GM23338 (cell line): ENCODE data around the gene PKD1L1.
"Not testable (repeated sequence)": the region's sequence is repeated elsewhere in the genome, so short reads cannot be mapped to it uniquely, and the experiment has no call there.

ENCODE experiments used
- CREB1 ChIP-seq: fragments of 250-450 bp; sonication (Bioruptor Pico); IDR thresholded peaks from 2 replicates; pipeline ENCODE4 v1.5.0; 2020; ENCODE audit warnings: low read depth, mild to moderate bottlenecking, moderate library complexity
- CTCF ChIP-seq, 2 experiments: fragments of 200-600 bp in 1 of 2; sonication (generic) in 1 of 2; conservative IDR thresholded peaks; 2 replicates each; pipeline versions ENCODE4 v1.5.1 to v1.6.1; 2016 to 2017; ENCODE audit warnings: antibody characterized with exemption in 2 of 2, low read depth in 2 of 2, mild to moderate bottlenecking in 2 of 2, moderate library complexity in 1 of 2
- EZH2 ChIP-seq: fragments of 200-600 bp; sonication (generic); IDR thresholded peaks from one replicate; pipeline ENCODE4 v1.8.0; 2017; ENCODE audit warnings: antibody characterized with exemption, mild to moderate bottlenecking, low read depth; ENCODE audit not compliant: unreplicated experiment
- EZH2phosphoT487 ChIP-seq: fragments of 200-600 bp; sonication (generic); IDR thresholded peaks from one replicate; pipeline ENCODE4 v1.8.1; 2018; ENCODE audit warnings: antibody characterized with exemption; ENCODE audit not compliant: unreplicated experiment
- JUNB ChIP-seq: IDR thresholded peaks from one replicate; pipeline ENCODE4 v1.6.1; 2016; ENCODE audit warnings: antibody characterized with exemption; ENCODE audit not compliant: unreplicated experiment
- POLR2AphosphoS5 ChIP-seq: IDR thresholded peaks from 2 replicates; pipeline ENCODE4 v1.6.1; 2016; ENCODE audit warnings: antibody characterized with exemption, low read depth
- STAT1 ChIP-seq: IDR thresholded peaks from one replicate; pipeline ENCODE4 v1.6.1; 2016; ENCODE audit warnings: antibody characterized with exemption; ENCODE audit not compliant: unreplicated experiment
- ZNF114 ChIP-seq: fragments of 250-450 bp; sonication (Bioruptor Pico); IDR thresholded peaks from 2 replicates; pipeline ENCODE4 v1.5.0; 2020; ENCODE audit warnings: mild to moderate bottlenecking, moderate library complexity
- ZNF331 ChIP-seq: fragments of 250-450 bp; sonication (Bioruptor Pico); IDR thresholded peaks from 2 replicates; pipeline ENCODE4 v1.5.0; 2020; ENCODE audit warnings: low read depth, mild to moderate bottlenecking, moderate library complexity
- TF ChIP-seq, protein P1 (sequence below): IDR thresholded peaks from one replicate; pipeline ENCODE4 v1.6.1; 2018; ENCODE audit warnings: antibody characterized with exemption; ENCODE audit not compliant: unreplicated experiment
- TF ChIP-seq, protein P2 (sequence below): IDR thresholded peaks from 2 replicates; pipeline ENCODE4 v1.6.1; 2016; ENCODE audit warnings: antibody characterized with exemption
- TF ChIP-seq, protein P3 (sequence below): fragments of 250-450 bp; sonication (Bioruptor Pico); IDR thresholded peaks from 2 replicates; pipeline ENCODE4 v1.5.0; 2020; ENCODE audit warnings: mild to moderate bottlenecking, moderate library complexity

- TF ChIP-seq CTCF (conservative IDR thresholded peaks at IDR 0.05; ENCODE audit: low read depth in 2 of 2); EZH2; EZH2phosphoT487; POLR2AphosphoS5; JUNB; CREB1 (CRISPR knock-in tag); STAT1; ZNF331 (CRISPR knock-in tag); ZNF114 (CRISPR knock-in tag): not testable (repeated sequence)
- TF ChIP-seq, protein P1, sequence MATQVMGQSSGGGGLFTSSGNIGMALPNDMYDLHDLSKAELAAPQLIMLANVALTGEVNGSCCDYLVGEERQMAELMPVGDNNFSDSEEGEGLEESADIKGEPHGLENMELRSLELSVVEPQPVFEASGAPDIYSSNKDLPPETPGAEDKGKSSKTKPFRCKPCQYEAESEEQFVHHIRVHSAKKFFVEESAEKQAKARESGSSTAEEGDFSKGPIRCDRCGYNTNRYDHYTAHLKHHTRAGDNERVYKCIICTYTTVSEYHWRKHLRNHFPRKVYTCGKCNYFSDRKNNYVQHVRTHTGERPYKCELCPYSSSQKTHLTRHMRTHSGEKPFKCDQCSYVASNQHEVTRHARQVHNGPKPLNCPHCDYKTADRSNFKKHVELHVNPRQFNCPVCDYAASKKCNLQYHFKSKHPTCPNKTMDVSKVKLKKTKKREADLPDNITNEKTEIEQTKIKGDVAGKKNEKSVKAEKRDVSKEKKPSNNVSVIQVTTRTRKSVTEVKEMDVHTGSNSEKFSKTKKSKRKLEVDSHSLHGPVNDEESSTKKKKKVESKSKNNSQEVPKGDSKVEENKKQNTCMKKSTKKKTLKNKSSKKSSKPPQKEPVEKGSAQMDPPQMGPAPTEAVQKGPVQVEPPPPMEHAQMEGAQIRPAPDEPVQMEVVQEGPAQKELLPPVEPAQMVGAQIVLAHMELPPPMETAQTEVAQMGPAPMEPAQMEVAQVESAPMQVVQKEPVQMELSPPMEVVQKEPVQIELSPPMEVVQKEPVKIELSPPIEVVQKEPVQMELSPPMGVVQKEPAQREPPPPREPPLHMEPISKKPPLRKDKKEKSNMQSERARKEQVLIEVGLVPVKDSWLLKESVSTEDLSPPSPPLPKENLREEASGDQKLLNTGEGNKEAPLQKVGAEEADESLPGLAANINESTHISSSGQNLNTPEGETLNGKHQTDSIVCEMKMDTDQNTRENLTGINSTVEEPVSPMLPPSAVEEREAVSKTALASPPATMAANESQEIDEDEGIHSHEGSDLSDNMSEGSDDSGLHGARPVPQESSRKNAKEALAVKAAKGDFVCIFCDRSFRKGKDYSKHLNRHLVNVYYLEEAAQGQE, result not testable (repeated sequence)
- TF ChIP-seq, protein P2, sequence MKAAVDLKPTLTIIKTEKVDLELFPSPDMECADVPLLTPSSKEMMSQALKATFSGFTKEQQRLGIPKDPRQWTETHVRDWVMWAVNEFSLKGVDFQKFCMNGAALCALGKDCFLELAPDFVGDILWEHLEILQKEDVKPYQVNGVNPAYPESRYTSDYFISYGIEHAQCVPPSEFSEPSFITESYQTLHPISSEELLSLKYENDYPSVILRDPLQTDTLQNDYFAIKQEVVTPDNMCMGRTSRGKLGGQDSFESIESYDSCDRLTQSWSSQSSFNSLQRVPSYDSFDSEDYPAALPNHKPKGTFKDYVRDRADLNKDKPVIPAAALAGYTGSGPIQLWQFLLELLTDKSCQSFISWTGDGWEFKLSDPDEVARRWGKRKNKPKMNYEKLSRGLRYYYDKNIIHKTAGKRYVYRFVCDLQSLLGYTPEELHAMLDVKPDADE, result not testable (repeated sequence)
- TF ChIP-seq, protein P3, sequence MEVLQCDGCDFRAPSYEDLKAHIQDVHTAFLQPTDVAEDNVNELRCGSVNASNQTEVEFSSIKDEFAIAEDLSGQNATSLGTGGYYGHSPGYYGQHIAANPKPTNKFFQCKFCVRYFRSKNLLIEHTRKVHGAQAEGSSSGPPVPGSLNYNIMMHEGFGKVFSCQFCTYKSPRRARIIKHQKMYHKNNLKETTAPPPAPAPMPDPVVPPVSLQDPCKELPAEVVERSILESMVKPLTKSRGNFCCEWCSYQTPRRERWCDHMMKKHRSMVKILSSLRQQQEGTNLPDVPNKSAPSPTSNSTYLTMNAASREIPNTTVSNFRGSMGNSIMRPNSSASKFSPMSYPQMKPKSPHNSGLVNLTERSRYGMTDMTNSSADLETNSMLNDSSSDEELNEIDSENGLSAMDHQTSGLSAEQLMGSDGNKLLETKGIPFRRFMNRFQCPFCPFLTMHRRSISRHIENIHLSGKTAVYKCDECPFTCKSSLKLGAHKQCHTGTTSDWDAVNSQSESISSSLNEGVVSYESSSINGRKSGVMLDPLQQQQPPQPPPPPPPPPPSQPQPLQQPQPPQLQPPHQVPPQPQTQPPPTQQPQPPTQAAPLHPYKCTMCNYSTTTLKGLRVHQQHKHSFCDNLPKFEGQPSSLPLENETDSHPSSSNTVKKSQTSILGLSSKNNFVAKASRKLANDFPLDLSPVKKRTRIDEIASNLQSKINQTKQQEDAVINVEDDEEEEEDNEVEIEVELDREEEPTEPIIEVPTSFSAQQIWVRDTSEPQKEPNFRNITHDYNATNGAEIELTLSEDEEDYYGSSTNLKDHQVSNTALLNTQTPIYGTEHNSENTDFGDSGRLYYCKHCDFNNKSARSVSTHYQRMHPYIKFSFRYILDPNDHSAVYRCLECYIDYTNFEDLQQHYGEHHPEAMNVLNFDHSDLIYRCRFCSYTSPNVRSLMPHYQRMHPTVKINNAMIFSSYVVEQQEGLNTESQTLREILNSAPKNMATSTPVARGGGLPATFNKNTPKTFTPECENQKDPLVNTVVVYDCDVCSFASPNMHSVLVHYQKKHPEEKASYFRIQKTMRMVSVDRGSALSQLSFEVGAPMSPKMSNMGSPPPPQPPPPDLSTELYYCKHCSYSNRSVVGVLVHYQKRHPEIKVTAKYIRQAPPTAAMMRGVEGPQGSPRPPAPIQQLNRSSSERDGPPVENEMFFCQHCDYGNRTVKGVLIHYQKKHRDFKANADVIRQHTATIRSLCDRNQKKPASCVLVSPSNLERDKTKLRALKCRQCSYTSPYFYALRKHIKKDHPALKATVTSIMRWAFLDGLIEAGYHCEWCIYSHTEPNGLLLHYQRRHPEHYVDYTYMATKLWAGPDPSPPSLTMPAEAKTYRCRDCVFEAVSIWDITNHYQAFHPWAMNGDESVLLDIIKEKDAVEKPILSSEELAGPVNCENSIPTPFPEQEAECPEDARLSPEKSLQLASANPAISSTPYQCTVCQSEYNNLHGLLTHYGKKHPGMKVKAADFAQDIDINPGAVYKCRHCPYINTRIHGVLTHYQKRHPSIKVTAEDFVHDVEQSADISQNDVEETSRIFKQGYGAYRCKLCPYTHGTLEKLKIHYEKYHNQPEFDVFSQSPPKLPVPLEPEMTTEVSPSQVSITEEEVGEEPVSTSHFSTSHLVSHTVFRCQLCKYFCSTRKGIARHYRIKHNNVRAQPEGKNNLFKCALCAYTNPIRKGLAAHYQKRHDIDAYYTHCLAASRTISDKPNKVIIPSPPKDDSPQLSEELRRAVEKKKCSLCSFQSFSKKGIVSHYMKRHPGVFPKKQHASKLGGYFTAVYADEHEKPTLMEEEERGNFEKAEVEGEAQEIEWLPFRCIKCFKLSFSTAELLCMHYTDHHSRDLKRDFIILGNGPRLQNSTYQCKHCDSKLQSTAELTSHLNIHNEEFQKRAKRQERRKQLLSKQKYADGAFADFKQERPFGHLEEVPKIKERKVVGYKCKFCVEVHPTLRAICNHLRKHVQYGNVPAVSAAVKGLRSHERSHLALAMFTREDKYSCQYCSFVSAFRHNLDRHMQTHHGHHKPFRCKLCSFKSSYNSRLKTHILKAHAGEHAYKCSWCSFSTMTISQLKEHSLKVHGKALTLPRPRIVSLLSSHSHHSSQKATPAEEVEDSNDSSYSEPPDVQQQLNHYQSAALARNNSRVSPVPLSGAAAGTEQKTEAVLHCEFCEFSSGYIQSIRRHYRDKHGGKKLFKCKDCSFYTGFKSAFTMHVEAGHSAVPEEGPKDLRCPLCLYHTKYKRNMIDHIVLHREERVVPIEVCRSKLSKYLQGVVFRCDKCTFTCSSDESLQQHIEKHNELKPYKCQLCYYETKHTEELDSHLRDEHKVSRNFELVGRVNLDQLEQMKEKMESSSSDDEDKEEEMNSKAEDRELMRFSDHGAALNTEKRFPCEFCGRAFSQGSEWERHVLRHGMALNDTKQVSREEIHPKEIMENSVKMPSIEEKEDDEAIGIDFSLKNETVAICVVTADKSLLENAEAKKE (CRISPR knock-in tag), result not testable (repeated sequence)
Observed at GRCh38 chr7:47942651-47943050, 5.6 kb downstream of the PKD1L1 start.
